Measurements from ENCODE around the gene JPH2.

Gene JPH2

DNA sequence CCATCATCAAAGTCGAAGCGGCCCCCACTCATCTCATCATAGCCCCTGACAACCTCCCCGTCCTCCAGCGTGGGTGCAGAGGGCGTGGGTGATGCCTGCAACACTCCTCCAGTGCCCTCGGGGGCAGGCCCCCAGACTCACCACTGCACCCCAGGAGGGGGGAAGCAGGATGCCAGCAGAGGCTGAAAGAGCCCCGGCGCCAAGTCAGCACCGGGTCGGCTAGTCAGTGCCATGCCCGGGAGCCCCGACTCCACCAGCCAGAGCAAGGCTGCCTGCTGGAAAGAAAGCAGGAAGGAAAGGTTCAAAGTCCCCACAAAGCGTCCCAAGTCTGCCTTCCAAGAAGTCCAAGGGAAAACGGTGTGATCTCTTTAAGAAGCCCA lies 324 bp downstream of the JPH2 start:
- no peak for DNase-seq

DNA sequence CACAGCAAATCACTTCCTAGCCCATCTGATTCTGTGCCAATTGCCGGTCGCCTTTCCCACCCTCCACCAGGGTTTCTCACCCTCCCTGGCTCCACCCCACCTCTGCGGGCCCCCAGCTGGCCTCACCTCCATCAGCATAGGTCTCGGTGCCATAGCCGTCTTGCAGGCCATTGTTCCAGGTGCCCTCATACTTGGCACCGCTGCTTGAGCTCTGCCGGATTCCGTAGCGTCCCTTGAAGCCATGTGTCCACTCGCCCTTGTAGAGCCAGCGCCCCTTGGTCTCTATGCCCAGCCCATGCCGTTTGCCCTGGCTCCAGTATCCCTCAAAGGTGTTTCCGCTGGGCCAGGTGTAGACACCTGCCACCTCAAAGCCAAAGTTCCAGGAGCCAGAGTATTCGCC lies 787 bp downstream of the JPH2 start:
- no peak for DNase-seq

DNA sequence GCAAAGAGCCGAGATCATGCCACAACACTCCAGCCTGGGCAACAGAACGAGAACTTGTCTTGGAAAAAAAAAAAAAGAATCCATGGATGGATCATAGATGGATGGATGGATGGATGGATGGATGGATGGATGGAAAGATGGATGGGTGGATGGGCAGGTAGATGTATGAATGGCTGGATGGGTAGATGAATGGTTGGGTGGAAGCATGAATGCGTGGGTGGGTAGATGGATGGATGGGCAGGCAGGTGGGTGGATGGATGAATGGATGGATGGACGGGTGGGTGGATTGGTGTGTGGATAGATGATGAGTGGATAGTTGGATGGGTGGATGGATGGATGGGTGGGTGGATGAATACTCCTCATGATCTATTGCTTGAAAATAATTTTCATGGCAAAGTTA lies 1.4 kb downstream of the JPH2 start:
- no peak for DNase-seq

DNA sequence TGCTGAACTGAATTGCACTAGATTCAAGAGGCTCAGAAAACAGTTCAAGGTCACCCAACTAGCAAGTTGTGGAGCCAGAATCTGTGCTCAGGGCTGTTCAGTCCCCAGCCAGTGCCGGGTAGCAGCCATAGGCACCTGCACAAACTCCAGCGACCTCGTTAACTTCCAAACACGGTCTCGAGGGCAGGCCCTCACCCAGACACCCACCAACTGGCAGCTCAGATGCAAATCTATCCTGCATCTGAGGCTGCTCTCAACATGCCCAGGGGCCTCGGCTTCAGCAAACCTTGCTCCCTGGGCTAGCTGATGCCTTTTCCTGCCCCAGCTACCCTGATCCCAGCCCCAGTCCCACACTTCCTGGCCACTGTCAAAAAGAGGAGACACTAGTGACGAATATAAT lies 3.7 kb downstream of the JPH2 start:
- DNase-seq, result no peak

DNA sequence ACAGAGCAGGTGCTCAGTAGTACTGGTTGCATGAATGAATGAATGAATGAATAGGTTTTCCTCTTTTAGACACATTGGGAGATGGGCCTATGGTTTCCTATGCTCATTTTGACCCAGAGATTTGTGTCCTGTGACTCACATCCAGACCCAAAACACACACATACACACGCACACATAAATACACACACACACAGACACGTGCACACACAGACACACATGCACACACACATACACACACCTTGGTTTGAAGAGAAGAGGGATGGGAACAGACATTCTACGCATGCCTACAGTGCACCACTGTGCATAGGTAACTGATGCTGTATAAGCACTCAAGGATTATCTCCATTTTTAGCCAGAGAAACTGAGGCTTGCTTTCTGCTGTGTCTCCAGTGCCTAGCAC lies 4.1 kb downstream of the JPH2 start:
- no peak for DNase-seq

DNA sequence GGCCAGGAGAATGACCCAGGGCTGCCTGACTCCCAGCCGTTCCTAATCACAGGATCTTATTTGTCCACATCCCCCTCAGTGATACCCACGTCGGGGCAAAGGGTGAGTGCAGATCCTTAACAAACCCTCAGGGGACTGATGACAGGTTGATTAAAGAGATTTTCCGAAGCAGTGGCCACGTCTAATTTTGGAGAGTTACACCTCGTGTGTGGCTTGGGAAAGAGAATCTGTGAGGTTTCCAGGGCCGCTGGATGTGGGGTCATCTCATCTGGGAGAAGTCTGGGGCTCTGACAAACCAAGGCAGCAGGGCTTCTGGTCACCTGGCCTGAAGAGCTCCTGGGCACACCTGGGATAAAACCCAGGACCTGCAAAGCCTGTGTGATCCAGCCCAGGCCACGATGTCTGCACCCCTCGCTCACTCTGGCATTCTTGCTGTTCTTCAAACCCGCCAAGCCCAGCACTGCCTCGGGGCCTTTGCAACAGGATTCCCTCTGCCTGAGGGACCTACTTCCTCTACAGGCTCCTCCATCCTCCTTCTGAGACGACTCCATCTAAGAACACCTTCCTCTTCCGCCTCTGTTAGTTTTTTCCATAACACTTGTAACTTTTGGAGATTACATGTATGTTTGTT lies 4.7 kb downstream of the JPH2 start:
- no peak for DNase-seq

DNA sequence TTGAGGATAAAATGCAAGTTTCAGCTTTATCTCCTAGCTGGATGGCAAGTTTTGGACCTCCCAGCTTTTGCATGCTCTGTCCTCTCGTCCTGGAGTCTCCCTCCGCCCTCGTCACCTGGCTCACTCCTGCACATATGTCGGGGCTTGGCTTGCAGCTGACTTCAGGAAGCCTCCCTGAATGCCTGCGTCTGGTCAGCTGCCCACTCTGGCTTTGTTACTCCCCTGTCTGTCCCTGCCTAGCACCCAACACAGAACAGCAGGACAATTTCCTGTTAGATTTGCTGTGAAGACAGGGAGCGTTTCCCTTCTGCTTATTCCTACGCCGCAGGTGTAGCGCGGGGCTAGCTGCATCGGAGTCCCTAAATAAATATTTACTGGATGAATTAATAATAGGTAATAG lies 5.4 kb downstream of the JPH2 start:
- no peak for DNase-seq

DNA sequence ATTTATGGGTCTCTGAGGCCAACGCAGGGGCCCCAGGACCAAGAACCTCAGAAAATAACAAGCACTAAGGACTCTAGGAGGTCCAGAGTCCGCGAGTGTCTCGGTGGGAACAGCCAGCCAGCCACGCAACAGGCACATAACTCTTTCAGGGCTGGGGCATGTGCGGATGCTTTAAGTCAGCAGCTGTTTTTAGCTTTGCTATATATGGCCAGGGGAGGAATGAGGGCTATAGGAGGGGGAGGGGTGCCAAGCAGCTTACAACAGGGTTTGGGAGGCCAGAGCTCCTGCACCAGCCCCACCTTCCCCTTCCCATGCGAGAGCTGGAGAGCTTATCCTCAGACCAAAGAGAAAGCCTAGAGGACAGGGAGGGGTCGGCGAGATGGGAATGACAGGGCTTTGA lies 6.2 kb downstream of the JPH2 start:
- DNase-seq, result peak; percentile 94

DNA sequence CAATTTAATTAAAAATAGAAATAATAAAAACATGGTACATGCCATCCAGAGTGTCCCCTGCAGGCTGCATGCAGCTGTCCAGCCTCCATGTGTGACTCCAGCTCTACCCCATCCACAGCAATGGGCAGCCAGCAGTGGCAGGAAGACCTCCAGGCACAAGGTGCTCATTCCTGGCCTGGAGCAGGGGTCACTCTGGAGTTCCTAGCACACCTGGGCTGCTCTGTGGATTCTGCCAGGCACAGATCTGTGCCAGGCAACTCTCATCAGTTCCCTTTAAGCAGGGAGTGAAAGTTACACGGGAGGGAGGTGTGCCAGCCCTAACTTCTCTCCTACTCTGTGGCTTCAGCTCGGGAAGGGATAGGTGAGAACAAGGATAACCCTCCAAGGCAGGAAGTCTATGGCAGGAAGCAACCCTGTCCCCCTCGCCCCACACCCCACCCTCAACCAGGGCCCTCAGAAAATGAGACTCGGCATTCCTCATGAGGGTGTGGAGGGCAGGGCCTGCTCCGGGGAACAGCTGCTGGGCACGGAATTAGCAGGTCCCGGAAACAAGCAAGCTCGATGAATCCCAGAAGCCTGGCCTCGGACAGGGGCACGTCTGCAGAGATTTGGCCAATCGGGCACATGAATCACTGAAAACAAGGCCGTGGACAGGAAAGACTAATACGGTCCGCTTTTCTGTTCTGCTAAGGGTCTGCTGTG lies 10.0 kb downstream of the JPH2 start:
- peak; percentile 44 for DNase-seq

DNA sequence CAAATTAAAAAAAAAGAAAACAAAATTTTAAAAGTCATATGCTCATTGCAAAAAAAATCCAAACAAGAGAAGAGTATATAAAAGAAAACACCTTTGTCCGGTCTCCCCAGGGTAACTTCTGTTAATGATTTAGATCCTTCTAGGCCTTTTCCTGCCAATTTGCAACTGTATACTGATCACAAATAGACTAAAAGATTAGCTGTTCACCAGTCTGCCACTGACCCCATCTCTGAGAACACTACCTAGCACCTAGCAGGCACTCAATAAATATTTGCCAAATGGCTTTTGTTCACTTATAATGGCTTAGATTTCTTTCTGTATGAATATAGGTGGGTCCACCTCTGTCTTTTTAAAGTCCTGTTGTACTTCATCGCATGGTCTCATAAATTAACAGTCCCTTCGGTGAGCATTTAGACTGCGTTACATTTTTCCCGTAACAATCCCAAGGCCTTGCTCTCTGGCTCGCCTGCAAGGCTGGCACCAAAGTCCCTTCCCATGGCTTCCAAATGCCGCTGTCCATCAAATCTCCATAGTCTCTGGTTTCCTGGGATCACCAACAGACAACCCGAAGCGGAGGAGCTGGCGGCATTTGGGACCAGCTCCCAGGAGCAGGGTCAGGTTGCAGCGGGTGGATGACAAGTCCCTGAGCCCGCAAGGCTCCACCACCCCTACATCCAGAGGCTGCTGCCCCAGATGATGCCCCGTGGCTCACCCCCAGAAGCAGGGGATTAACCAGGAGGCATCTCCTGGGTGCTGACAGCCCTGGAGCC lies 11.8 kb downstream of the JPH2 start:
- no peak for DNase-seq

DNA sequence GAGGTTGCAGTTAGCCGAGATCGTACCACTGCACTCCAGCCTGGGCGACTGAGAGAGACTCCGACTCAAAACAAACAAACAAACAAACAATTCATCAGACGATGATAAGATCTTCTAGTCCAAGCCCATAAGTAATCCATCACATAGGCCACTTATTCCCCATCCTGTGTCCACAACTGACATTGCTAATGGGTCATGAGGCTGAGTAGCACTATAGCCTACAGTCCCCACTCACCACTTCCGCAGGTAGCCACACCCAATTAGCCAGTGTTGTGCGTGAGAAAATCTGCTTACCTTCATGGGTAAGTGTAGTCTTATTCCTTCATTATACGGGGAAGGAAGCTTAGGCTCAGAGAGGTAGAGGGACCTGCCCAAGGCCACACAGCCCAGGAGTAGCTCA lies 13.1 kb downstream of the JPH2 start:
- DNase-seq, result no peak

DNA sequence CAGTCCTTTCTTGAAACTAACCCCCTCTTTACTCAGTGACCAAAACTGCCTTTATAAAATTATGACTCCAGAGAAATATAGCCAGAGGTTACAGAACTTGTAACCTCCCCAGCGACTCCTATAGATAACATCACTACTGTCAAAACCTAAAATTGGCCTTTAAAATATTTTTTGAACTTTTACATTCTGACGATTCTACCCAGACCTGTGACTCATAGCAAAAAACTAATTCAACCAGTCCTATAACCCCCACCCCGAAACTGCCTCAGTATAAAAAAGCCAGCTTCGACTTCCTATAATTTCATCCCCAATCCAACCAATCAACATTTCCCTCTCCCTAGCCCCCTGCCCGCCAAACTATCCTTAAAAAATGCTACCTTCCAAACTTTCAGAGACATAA lies 13.9 kb downstream of the JPH2 start:
- DNase-seq, result no peak

DNA sequence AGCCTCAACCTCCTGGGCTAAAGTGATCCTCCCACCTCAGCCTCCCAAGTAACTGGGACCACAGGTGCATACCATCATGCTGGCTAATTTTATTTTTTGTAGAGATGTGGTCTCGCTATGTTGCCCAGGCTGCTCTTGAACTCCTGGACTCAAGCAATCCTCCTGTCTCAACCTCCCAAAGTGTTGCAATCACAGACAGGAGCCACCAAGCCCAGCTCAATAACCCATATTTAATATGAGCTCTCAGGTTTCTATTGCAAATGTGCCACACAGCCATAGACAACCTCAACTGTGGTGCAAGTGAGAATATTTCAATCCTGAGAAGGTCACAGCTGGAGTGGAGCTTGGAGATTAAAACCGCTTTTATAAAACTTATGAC lies 14.4 kb downstream of the JPH2 start:
- DNase-seq, result no peak

DNA sequence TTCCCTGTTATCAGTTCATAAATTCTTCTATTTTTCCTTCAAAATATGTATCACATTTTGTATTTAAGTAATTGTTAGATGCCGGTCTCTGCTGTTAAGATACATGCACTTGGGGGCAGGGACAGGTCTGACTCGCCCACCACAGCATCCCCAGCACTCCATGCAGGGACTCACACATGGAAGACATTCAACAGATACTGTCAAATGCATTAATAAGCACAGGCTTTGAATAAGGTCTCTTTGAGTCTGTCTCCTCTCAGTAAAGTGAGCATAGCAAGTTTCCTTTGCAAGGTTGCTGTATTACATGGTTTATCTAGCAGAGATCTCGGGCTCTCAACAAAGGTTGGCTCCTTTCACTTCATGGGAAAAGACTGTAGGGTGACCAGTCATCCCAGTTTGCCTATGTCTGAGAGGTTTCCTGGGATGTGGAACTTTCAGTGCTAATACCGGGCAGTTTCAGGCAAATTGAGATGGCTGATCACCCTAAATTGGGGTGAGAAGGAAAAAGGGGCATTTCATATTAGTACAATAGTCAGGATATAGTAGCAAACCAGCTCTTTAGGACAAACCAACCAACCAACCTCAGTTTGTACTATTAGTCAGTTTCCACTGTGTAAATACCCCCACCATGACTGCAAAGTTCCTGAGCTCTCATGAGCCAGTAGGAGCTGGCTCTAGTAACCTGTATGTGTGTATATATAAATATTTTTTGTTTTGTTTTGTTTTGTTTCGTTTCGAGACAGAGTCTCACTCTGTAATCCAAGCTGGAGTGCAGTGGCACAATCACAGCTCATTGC lies 15.0 kb downstream of the JPH2 start:
- no peak for DNase-seq

DNA sequence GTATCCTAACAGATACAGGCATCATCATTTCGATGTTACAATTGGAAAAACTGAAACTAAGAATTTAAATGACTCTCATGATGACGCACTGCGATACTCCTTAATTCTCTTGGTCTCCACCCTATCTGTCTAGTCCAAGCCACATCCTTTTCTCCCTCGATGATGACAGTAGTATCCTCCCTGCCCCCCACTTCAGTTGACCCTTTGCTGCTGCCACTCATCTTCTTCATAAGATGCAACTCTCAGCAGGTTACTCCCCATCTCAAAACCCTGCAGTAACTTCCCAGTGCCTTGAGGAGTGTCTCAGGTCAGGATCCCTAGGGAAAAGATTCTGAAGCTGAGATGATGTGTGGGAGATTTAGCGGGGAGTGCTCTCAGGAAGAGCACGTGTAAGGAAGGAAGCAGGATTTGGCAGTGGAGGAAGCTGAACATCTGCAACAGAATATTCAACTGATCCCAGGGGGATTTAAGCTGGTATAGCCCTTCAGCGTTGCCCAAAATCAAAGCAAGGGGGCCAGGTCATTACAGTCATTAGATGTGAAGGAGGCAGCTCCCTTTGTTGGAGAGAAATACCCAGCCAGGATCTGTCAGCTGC lies 16.1 kb downstream of the JPH2 start:
- DNase-seq, result peak; percentile 23

DNA sequence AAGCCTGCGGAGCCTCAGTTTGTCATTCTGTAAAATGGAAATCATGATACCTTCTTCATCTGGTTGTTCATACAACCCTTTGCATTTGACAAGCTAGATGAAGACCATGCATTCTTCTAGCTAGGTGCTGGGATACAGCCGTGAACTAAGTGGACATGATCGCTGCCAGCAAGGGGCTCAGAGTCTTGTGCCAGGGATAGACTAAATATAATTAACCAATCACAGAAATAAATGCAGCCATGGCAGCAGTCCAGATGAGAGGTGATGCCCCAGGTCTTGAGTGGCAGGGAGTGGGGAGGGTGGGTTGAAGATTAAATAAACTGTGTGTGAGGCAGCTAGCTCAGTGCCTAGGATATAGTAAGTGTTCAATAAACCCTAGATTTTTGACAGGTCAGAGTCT lies 19.3 kb downstream of the JPH2 start:
- DNase-seq, result no peak

DNA sequence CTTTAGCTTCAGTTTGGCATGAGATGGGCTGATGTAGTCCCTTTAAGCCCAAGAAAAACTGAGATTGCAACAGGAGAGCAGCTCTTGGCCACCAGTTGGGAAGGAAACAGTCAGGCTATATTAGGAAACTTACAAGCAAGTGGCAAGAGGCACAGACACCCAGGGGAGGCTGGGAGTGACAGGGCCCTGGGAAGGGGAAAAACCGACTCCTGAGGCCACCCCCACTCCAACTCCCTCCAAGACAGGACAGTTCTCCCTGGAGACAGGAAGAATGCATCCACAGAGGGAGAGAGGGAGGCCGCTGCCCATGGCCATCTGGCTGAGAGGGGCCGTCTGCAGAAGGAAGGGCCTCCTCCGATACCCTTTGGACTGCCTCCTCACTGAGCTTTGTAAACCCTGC lies 20.5 kb downstream of the JPH2 start:
- peak; percentile 97 for DNase-seq

DNA sequence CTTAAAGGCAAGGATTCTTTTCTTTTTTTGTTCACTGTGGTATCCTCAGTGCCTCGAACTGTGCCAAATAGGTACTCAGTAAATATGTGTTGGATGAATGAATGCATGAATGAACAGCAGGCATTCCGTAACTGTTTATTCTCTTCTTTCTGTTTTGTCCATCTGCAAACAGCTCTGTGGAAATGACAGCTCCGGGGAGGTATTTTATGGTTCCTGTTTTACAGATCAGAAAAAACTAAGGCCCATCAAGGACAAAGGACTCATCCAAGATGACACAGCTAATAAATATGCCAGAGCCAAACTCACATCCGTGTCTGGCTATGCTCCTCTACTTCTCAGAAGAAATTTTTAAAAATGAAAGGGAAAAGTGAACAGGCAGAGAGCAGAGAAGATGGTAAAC lies 21.0 kb downstream of the JPH2 start:
- peak; percentile 81 for DNase-seq

DNA sequence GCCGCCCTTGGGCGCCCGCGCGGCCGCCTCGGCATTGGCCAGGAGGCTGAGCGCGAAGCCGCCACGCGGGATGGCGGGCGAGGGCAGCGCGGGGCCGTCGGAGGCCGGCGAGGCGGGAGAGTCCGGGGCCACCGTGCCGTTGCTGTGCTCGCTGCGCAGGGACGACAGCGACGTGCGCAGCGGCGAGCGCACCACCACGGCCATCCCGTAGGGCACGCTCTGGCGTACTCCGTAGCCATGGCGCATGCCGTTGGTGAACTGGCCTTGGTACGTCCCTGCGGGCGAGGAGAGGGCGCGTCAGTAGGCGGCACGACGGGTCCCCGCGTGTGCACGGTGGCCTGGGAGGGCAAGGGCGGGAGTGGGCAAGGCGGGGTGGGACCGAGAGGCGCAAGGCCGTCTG lies 26.9 kb downstream of the JPH2 start:
- no peak for DNase-seq

DNA sequence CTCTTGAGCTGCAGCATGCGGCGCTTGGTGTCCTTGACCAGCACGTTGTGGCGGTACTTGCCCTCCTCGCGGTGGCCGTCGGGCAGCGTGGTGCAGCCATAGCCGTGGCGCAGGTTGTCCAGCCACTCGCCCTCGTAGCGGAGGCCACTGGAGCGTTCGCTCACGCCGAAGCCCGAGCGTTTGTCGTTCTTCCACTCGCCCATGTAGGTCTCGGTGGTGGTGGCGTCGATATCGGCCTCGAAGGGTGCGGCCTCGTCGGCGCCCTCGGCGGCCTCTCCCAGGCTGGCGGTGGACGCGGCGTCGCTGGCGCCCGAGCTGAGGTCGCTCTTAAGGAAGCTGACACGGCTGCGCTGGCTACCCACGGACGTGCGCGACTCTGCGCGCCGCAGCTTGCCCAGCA lies 27.3 kb downstream of the JPH2 start:
- no peak for DNase-seq

DNA sequence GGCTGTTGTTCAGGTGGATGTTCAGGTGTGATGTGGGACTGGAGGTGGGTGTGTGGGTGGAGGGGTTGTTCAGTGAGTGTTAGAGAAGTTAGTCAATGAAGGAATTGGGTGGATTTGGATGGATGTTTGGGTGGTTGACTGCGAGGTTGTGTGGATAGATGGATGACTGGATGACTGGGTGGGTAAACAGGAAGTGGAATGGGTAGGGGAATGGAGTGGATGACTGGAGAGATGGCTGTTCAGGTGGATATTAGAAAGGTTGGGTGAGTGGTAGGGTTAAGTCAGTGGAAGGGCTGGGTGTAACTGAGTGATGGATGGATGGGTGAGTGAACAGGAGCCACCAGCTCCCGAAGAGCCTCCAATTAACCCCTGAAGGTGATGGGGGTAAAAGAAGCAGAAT lies 27.9 kb downstream of the JPH2 start:
- DNase-seq, result no peak

DNA sequence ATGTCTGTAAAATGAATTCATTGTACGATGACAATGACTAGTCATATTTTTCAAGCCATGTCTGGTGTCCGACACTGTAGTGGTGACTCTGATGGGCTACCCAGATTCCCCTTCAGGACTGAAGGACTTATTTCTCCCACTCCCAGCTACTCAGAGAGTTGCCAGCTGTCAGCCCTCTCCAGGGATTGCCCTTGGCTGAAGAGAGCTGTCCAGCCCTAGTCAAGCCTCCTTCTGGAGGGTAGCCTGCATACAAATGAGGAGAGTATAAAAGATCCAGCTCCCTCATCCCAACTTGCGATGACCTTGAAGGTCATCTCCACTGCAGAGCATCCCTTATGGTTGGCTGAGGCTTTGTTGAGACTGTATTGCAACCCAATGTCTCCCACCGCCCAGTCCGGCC lies 29.9 kb downstream of the JPH2 start:
- no peak for DNase-seq

DNA sequence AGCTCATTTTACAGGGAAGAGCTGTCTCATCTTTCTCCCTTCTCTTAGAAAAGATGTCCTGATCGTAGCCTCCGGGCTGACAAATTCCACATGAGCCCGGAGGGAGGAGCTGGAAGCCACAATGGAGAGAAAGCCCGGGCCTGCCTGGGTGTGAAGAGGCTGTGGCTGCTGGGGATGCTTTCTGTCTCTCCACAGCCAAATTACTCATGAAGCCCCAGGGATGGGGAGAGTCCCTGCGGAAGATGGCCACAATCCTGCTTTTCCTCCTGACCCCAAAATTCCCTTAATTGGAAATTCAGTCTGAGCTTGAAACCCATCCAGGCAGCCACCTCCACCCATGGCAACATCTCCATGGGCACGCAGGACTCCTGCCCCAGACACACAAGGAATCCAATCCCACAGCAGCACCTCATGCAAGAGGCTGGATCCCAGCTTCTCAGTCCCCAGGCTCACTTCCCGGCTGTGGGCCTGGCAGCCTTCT lies 32.4 kb downstream of the JPH2 start:
- DNase-seq, result peak; percentile 95

Data from fibroblast of skin of scalp (primary cell).